DND-41 (cell line): ENCODE data around the gene CYP2A13.
"Not testable (repeated sequence)": the region's sequence is repeated elsewhere in the genome, so short reads cannot be mapped to it uniquely, and the experiment has no call there.

Experiments
- ATAC-seq: fragments of 200-7000 bp; cut with Tn5 transposase; 3 replicates; pipeline ENCODE4 v1.9.1; 2021; ENCODE audit warnings: low read depth; ENCODE audit not compliant: insufficient read depth
- DNase-seq: peaks from one replicate; pipeline ENCODE4 v3.0.0-alpha.2; 2020
- H2AFZ ChIP-seq: 2 replicates; pipeline ENCODE4 v1.6.0; 2012; ENCODE audit warnings: low read depth, low read length
- H3K27ac ChIP-seq: 2 replicates; pipeline ENCODE4 v1.5.1; 2012; ENCODE audit warnings: low read length, inconsistent platforms
- H3K27me3 ChIP-seq: fragments of 200-600 bp; sonication (generic); 2 replicates; pipeline ENCODE4 v1.6.0; 2012; ENCODE audit warnings: low read length, mild to moderate bottlenecking, inconsistent platforms; ENCODE audit not compliant: insufficient read depth, poor library complexity
- H3K36me3 ChIP-seq: 2 replicates; pipeline ENCODE4 v1.5.1; 2012; ENCODE audit warnings: low read length, inconsistent platforms; ENCODE audit not compliant: insufficient read depth
- H3K4me1 ChIP-seq: 2 replicates; pipeline ENCODE4 v1.5.1; 2012; ENCODE audit warnings: mild to moderate bottlenecking, low read length; ENCODE audit not compliant: insufficient read depth
- H3K4me2 ChIP-seq: 2 replicates; pipeline ENCODE4 v1.6.0; 2012; ENCODE audit warnings: mild to moderate bottlenecking, moderate library complexity, low read length, inconsistent platforms; ENCODE audit not compliant: insufficient read depth
- H3K4me3 ChIP-seq, 2 experiments: fragments of 200-600 bp in 1 of 2; shearing (Covaris generic) in 1 of 2; 2 replicates each; pipeline ENCODE4 v1.5.1; 2012 to 2016; ENCODE audit warnings: inconsistent platforms in 2 of 2, low read length in 2 of 2, mild to moderate bottlenecking in 2 of 2, low read depth in 1 of 2, moderate library complexity in 1 of 2
- H3K79me2 ChIP-seq: 2 replicates; pipeline ENCODE4 v1.6.0; 2012; ENCODE audit warnings: low read length, inconsistent platforms; ENCODE audit not compliant: insufficient read depth
- H3K9ac ChIP-seq: 2 replicates; pipeline ENCODE4 v1.6.0; 2012; ENCODE audit warnings: low read depth, mild to moderate bottlenecking, inconsistent platforms, low read length, moderate library complexity
- H3K9me3 ChIP-seq: 2 replicates; pipeline ENCODE4 v1.5.1; 2012; ENCODE audit warnings: low read length, moderate library complexity, mild to moderate bottlenecking, inconsistent platforms; ENCODE audit not compliant: insufficient read depth, severe bottlenecking
- H4K20me1 ChIP-seq: 2 replicates; pipeline ENCODE4 v1.6.0; 2012; ENCODE audit warnings: low read length; ENCODE audit not compliant: insufficient read depth
- EZH2 ChIP-seq: IDR thresholded peaks from 3 replicates; pipeline ENCODE4 v1.6.1; 2012; ENCODE audit warnings: borderline replicate concordance, low read depth, mild to moderate bottlenecking, moderate library complexity, low read length, inconsistent platforms; ENCODE audit not compliant: severe bottlenecking
- TF ChIP-seq, protein P1 (sequence below): IDR thresholded peaks from 2 replicates; pipeline ENCODE4 v1.5.1; 2012; ENCODE audit warnings: borderline replicate concordance, low read length, moderate library complexity, mild to moderate bottlenecking; ENCODE audit not compliant: poor library complexity, severe bottlenecking; ENCODE audit errors: extremely low read depth

CYP2A13 gene

GRCh38 chr19:41131186-41131585 is 42.9 kb downstream of the CYP2A13 start:
- ATAC-seq (no peak), DNase-seq (no peak)
- Histone ChIP-seq H3K9me3 (no peaks in the 10 kb centered on the region), H3K36me3 (no peaks in the 10 kb centered on the region), H3K79me2 (no peaks in the 10 kb centered on the region), H3K4me2 (no peak overlapping the region), H2AFZ (no peak overlapping the region), H3K4me3 (no peak overlapping the region), H3K27me3 (peaks cover 3% of the 10 kb centered on the region), H3K9ac (no peak overlapping the region), H4K20me1 (no peaks in the 10 kb centered on the region), H3K4me1 (no peaks in the 10 kb centered on the region), H3K27ac (no peak overlapping the region)
- TF ChIP-seq, protein P1, sequence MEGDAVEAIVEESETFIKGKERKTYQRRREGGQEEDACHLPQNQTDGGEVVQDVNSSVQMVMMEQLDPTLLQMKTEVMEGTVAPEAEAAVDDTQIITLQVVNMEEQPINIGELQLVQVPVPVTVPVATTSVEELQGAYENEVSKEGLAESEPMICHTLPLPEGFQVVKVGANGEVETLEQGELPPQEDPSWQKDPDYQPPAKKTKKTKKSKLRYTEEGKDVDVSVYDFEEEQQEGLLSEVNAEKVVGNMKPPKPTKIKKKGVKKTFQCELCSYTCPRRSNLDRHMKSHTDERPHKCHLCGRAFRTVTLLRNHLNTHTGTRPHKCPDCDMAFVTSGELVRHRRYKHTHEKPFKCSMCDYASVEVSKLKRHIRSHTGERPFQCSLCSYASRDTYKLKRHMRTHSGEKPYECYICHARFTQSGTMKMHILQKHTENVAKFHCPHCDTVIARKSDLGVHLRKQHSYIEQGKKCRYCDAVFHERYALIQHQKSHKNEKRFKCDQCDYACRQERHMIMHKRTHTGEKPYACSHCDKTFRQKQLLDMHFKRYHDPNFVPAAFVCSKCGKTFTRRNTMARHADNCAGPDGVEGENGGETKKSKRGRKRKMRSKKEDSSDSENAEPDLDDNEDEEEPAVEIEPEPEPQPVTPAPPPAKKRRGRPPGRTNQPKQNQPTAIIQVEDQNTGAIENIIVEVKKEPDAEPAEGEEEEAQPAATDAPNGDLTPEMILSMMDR, result no peak
- no peak for TF ChIP-seq EZH2

DNA sequence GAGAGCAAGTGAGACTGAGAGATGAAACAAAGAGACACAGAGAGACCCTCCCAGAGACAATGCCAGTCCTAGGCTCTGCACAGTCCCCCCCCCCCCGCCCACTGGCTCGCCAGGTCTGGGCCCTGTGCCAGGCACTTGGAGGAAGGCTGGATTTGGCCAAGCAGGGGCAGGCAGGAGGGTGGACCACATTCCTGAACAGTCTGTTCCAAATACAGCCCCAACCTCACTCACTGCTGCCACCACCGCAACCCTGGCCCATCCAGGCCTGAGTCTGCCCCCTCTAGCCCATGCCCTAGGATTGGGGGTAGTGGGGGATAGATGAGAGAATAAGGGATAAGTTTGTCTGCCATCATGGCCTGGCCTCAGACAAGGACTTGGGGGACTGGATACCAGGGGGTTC is 45.0 kb downstream of the CYP2A13 start:
- TF ChIP-seq, protein P1, result no peak
- TF ChIP-seq EZH2, result no peak
- Histone ChIP-seq H3K4me1 (no peaks in the 10 kb centered on the region), H3K36me3 (no peaks in the 10 kb centered on the region), H3K4me3 (no peak overlapping the region), H2AFZ (no peak overlapping the region), H3K79me2 (no peaks in the 10 kb centered on the region), H3K4me2 (no peak overlapping the region), H3K9ac (no peak overlapping the region), H3K9me3 (no peaks in the 10 kb centered on the region), H4K20me1 (no peaks in the 10 kb centered on the region), H3K27me3 (peaks cover 3% of the 10 kb centered on the region), H3K27ac (no peak overlapping the region)
- ATAC-seq (no peak), DNase-seq (no peak)

DNA sequence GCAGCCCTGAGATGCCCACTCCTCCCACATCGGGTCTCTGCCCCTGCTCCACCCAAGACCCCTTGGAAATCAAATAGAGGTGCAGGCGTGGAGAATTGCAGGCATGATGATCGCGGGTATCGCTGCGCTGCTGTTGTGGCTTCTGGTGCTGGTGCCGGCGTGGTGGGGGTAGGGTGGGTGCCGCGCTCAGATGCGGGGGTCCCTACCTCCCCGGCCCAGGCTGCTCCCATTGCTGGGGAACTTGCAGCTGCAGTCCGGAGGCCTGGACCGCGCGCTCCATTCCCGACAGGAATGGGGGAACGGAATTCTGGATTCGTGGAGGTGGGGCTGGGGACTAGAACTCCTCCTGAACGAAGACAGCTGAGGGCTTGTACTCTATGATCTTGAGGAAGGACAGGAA is 46.4 kb downstream of the CYP2A13 start:
- Histone ChIP-seq H3K27ac (no peak overlapping the region), H4K20me1 (no peaks in the 10 kb centered on the region), H3K4me3 (no peak overlapping the region), H2AFZ (no peak overlapping the region), H3K79me2 (no peaks in the 10 kb centered on the region), H3K36me3 (no peaks in the 10 kb centered on the region), H3K9ac (no peak overlapping the region), H3K9me3 (no peaks in the 10 kb centered on the region), H3K27me3 (peaks cover 3% of the 10 kb centered on the region), H3K4me2 (no peak overlapping the region), H3K4me1 (no peaks in the 10 kb centered on the region)
- DNase-seq, result no peak
- ATAC-seq, result no peak
- TF ChIP-seq EZH2, result no peak
- TF ChIP-seq, protein P1, result no peak

DNA sequence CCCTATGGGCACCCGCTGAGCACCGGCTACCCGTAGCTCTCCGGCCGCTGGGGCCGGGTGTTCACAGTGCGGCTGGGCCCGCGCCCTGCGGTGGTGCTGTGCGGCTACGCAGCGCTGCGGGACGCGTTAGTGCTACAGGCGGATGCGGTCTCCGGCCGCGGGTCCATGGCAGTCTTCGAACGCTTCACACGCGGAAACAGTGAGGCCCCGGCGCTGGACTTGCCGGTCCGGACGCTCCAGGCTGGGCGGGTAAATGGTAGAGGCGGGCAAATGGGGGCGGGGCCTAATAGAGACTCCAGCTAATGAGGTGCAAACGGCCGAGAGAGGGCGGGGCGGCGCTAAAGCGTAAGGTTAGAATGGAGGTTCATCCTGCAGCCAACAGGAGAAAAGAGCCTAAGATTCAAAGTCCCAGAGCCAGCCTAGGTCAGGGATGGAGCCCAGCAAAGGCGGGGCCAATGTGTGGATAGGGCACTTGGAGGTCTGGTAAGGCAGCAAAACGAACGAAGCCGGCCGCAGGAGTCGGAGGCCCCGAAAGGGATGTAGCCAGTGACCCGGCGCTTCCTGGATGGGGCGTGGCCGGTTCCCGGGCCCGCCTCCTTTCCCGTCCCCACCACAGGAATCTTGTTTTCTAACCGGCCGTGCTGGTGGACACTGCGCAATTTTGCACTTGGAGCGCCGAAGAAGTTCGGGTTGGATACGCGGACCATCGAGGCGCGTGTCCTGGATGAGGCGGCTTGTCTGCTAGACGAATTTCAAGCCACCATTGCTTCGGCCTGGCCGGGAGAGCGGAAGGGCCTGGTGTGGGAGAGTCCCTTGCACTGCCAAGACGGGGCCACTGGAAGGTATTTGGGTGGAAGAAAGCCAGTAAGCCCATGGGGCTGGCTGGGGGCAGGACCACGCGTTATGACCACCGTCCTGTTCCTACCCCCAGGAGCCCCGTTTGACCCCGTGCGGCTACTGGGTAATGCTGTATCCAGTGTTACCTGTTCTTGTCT is 47.4 kb downstream of the CYP2A13 start:
- not testable (repeated sequence) for H2AFZ ChIP-seq, H3K27me3 ChIP-seq, H3K9ac ChIP-seq, DNase-seq, ATAC-seq, H3K4me3 ChIP-seq, H3K4me1 ChIP-seq, H3K9me3 ChIP-seq, H3K27ac ChIP-seq, H4K20me1 ChIP-seq, H3K36me3 ChIP-seq, H3K79me2 ChIP-seq, H3K4me2 ChIP-seq
